ENCODE measurements around the gene FSD1L. TPM values are rescaled to one million over a fixed set of nuclear protein-coding genes. Genes with fewer than 3 reads are reported as not detected.

The FSD1L gene
- total RNA-seq, 6 experiments from 2014 or later, result 0.46 to 2.0 (median 1.3) TPM

DNA sequence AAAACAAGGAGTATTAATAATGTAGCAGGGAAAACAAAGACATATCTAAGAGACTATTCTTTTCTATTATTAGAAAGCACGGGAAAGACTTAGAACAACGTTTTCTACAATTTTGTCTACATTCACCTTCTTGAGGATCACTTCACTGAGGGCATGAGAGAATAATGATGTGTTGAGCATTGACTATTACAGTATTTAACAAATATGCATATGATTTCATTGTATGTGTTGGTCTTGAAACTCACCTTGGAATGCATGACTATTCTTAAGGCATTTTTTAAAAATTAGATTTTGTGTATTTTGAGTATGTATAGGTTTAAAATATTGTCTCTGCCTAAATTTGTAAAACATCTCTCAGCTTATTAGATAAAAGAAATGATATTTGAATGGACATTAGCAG is 1.2 kb downstream of the FSD1L start:
- Histone ChIP-seq H3K27me3 (no peaks in the 10 kb centered on the region), H3K9me3 (no peaks in the 10 kb centered on the region), H3K4me3 (no peak overlapping the region), H3K4me1 (peaks cover 0 to 9% (median 0%) of the 10 kb centered on the region in 4 donors), H3K36me3 (no peaks in the 10 kb centered on the region), H3K27ac (no peak overlapping the region)
- intact Hi-C loops (cut with DNase I), result no loop called here
- DNase-seq (no peak), ATAC-seq (no peak)
- no peak for TF ChIP-seq POLR2A (IDR thresholded peaks at IDR 0.05)
- TF ChIP-seq CTCF (IDR thresholded peaks at IDR 0.05), result no peak
- WGBS (ENCODE audit: insufficient coverage, low coverage, low lambda C conversion rate, missing lambda C conversion rate), result 67% methylated on average over 2 of the region's 2 CpGs

DNA sequence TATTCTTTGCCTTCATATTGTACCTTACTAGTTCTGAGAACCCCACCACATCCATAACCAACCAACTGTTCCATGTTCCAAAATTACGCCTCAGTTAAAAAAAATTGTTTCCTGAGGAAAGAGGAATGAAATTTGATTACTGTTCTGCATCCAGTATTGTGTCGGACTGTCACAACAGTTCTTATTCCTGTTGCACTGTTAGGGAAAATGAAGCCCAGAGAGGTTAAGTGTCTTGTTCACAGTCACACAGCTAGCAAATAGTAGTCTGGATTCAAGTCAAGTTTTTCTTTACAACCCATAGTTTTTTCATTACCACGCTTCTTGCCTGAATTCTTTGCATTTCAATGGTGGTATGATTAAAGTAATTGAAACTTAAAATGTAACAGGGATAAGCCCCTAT is 4.4 kb downstream of the FSD1L start:
- TF ChIP-seq POLR2A (IDR thresholded peaks at IDR 0.05) (no peak), CTCF (IDR thresholded peaks at IDR 0.05) (no peak)
- DNase-seq, result no peak
- H3K4me1 ChIP-seq, result peaks cover 0 to 9% (median 0%) of the 10 kb centered on the region in 4 donors
- no peak overlapping the region for H3K4me3 ChIP-seq
- no peaks in the 10 kb centered on the region for H3K9me3 ChIP-seq
- H3K27ac ChIP-seq, result no peak overlapping the region
- intact Hi-C loops (cut with DNase I), result no loop called here
- H3K36me3 ChIP-seq, result no peaks in the 10 kb centered on the region
- 86% methylated on average over 3 of the region's 3 CpGs for WGBS (ENCODE audit: insufficient coverage, low coverage, low lambda C conversion rate, missing lambda C conversion rate)
- ATAC-seq, result no peak
- no peaks in the 10 kb centered on the region for H3K27me3 ChIP-seq

DNA sequence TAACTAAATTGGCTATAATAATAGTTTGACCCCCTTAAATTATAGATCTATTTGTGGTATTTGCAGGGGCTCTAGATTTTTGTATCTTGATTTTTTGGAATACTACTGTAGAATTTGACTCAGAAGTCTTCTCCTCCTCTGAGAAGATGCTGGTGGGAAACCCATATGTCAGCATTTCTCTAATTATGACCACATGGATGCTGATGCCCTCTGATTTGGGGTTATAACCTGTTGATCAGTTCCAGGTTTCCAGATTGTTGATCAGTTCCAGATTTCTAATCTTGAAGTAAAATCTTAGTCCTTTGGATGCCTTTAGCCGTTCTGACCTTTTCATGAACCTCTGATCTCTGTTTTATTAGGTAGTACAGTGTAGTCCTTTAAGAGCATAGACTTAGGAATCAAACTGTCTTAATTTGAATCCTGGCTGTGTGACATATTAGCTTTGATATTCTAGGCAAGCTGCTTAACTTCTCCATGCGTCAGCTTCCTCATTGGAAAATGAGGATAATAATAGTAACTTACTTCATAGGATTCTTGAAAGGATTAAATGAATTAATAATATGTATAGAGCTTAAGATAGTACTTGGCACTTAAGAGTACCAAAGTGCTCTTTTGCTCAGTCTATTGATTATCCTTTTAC is 8.1 kb downstream of the FSD1L start:
- Histone ChIP-seq H3K36me3 (no peaks in the 10 kb centered on the region), H3K27me3 (no peaks in the 10 kb centered on the region), H3K4me3 (no peak overlapping the region), H3K9me3 (no peaks in the 10 kb centered on the region), H3K4me1 (no peaks in the 10 kb centered on the region), H3K27ac (no peak overlapping the region)
- DNase-seq, result no peak
- TF ChIP-seq POLR2A (IDR thresholded peaks at IDR 0.05) (no peak), CTCF (IDR thresholded peaks at IDR 0.05) (no peak)
- intact Hi-C loops (cut with DNase I), result no loop called here
- WGBS (ENCODE audit: insufficient coverage, low coverage, low lambda C conversion rate, missing lambda C conversion rate), result 74% methylated on average over 2 of the region's 2 CpGs
- no peak for ATAC-seq

DNA sequence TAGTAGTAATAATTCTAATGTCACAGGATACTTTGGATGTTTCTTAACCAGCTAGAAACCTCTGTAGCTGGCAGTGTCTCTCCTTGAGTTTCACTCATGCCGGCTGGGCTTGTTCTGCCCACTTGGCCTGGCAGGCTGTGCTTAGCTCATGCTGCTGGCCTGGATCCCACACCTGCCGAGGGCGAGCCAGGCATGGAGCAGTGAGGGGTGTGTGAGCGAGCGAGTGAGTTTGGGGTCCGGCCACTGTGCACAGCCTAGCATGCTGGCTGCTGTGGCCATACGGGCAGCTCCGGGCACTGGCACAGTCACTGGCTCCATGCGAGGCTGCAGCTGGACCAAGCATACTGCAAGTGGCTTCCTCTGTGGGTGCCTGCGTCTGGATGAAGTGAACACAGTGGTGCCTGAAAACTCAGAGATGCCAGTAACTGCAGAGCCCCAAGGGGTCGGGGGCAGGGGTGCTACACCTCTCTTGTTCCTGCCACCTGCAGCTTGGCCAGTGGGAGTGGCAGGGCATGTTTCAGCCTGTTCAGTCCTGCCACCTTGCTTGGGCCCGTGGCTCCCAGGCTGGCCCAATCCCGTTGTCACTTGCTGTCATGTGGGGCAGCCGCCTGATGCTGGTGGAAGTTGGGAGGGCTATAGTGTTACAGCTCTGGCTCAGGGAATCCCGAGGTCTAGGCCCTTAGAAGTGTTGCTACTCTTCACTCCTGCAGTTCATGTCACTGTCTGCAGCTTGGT is 9.9 kb downstream of the FSD1L start:
- intact Hi-C loops (cut with DNase I), result no loop called here
- TF ChIP-seq CTCF (IDR thresholded peaks at IDR 0.05) (no peak), POLR2A (IDR thresholded peaks at IDR 0.05) (no peak)
- Histone ChIP-seq H3K27ac (no peak overlapping the region), H3K27me3 (no peaks in the 10 kb centered on the region), H3K4me3 (no peak overlapping the region), H3K36me3 (no peaks in the 10 kb centered on the region), H3K4me1 (no peaks in the 10 kb centered on the region), H3K9me3 (no peaks in the 10 kb centered on the region)
- ATAC-seq (peak; percentile 45 to 80 (median 51)), DNase-seq (peak in 1 of 3 donors; percentile 40)
- 41% methylated on average over 3 of the region's 15 CpGs for WGBS (ENCODE audit: insufficient coverage, low coverage, low lambda C conversion rate, missing lambda C conversion rate)
